Mesenteric fat pad (tissue), 1 donor: ENCODE measurements around the gene MAPRE3. TPM values are rescaled to one million over a fixed set of nuclear protein-coding genes. Genes with fewer than 3 reads are reported as not detected.
A peak's percentile ranks its signal among the peaks of the same experiment; 100 is the strongest.

Experiments
- DNase-seq: peaks from one replicate; pipeline ENCODE4 v3.0.0-alpha.2; 2020; ENCODE audit warnings: low spot score
- total RNA-seq: library from RNA; stranded (reverse); fragmentation: NEBNext Ultra II Directional; extraction: Animal tissue kit (Norgen Biotek cat#: 25700); gene quantifications from one replicate; pipeline ENCODE4 v1.2.1, GENCODE V29; 2021
- donor health status: DM: yes; HTN: yes; CAD: no.

MAPRE3 gene
- total RNA-seq, 1 donor from 2014 or later, result 65.2 TPM

DNA sequence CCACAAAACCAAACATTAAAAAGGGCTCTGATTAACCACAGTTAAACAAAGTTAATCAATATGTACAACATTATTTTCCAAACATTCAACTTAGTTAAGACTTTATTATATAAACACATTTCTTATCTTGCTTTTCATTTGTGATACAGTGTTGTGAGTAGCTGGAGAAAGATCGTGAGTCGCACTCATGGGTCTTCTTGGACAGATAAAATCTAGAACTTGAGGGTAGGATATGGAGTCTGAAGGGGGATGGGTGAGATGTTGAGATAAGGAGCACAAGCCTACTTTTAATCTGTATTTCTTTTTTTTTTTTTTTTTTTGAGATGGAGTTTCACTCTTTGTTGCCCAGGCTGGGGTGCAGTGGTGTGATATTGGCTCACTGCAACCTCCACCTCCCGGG, 39.7 kb downstream of the MAPRE3 start:
- DNase-seq, result no peak

DNA sequence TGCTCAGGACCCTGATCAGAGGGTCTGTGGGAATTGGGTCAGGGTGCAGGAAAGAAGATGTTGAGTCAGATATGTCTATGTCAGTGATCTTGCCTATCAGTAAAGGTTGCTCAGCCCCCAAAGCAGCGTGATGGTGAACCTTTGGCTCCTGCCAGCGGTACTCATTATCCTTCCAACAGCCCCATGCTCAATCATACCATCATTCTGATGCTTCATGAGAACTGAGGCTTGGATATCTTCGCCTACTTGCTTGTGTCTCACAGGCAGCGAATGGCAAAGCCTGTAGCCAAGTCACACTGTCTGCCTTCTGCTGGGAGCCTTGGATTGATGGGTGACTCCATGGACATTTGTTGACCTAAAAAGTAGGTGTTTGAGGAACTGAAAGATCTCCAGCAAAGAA, 43.3 kb downstream of the MAPRE3 start:
- no peak for DNase-seq

DNA sequence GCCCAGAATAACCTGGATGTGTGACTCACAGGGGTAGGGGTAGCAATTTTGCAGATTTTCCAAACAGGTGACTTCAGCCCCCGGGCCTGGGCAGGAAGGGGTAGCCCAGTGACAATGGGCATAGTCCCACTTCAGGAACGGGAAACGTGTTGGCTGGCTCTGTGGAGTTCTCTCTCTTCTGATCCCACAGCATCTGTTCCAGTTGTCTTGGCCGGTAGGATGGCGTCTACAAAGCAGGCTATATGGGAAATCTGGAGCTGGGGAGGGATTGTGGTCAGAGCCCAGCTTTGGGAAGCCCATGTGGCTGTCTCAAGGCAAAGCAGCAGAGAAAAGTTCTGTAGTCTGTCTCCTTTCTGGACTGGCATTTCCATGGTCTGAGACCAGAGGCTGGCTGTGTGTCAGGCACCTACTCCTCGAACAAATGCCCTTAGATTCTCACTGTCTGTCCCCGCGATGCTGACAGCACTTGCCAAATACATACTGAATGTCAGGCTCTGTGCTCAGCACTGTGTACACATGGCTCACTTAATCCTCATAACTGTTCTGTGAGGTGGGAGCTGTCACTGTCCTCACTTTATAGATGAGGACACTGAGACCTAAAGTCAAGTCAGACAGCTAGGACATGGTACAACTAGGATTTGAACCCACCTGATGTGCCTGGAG, 44.5 kb downstream of the MAPRE3 start:
- DNase-seq, result no peak

DNA sequence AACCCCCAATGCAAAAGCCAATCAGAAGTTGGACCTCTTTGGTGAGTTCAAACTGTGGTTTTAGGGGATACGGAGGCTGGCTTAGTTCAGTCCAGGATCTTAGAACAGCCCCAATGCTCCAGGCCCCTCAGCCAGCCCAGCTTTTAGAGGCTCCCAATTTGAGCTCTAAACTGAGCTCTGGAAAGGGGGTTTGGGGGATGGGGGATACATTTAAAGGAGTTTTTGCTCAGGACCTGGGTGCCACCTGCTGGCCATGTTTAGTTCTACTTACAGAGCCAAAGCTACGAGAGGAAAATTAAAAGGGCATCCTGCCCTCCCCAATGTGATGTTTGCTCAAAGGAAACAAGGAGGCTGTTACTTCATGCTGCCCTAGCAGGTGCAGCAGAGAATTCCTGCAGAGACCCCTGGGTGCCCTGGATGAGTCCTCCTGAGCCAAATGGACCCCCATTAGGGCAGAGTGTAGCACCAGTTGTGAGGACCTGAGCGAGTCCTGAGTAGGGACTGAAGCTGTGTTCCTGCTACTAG, 46.4 kb downstream of the MAPRE3 start:
- no peak for DNase-seq

DNA sequence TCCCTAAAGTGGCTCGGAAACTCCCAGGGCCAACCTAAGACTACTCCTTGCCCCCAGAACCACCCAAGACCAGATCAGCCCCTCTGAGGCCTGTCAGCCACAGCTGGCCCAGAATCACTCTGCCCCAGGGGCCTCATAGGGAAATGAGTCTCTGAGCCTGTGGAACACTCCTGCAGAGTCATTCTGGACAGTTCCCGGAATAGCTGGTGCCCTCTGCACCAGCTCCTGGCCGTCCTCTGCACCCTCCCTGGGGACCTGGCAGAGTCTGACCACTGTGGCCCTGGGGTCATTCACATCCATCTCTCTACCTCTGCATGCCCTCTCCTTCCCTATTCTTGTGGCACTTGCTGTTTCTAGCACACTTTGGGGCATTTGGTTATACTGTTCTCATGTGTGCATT, 47.7 kb downstream of the MAPRE3 start:
- DNase-seq, result no peak

DNA sequence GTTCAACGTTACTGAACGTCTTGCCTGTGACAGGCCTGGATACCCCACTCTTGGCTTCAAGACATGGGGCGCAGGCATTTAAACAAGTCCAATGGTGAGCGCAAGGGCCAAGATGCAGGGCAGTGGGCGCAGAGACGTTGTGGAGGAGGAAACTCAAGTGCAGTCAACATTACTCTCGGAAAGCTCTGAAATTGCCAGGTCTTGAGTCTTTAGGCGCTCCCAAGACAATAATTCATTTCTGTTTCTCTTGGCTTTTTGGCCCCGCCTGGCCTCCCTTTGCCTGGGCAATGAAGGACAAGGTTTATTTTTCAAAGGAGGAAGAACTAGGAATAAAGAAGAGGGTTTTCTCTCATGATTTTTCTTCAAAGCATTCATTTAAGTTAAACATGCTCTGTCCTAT, 49.0 kb downstream of the MAPRE3 start:
- no peak for DNase-seq

DNA sequence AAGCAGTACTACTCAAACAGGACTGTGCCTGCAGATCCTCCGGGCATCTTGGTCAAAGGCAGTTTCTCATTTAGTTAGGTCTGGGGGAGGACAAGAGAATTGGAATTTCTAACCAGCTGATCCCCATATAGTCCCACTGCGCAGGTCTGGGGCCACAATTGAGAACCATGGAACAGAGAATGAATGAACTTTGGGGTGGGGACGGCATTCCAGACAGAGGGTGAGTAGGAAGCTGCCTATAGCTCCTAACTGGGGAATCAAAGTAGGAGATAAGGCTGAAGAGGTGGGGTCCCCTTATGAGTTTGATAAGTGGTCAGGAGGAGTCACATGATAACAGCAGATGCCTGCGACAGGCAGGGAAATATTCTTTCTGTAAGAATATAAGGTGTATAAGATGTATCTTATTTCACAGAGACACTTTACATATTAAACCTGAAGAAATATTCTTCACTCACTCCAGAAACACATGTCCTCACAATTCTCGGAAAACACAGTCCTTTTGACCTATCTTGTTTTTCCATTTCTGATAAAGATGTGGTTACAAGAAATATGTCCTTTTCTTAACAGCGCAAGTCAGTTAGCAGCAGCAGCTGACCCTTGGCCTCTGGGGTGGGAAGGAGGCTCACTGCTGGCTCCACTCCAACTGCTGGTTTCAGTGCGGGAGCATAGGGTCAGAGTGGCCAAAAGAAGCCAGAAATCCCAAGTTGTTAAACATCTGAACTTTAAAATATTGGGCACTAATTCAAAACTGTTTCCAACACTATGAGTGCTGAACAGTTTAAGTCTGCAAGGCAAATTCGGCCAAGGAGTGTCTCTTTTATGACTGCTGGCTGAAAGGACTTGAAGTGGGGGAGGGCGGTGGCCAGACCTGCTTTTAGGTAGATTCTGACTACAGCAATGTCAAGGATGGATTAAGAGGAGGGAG, 49.8 kb downstream of the MAPRE3 start:
- no peak for DNase-seq

DNA sequence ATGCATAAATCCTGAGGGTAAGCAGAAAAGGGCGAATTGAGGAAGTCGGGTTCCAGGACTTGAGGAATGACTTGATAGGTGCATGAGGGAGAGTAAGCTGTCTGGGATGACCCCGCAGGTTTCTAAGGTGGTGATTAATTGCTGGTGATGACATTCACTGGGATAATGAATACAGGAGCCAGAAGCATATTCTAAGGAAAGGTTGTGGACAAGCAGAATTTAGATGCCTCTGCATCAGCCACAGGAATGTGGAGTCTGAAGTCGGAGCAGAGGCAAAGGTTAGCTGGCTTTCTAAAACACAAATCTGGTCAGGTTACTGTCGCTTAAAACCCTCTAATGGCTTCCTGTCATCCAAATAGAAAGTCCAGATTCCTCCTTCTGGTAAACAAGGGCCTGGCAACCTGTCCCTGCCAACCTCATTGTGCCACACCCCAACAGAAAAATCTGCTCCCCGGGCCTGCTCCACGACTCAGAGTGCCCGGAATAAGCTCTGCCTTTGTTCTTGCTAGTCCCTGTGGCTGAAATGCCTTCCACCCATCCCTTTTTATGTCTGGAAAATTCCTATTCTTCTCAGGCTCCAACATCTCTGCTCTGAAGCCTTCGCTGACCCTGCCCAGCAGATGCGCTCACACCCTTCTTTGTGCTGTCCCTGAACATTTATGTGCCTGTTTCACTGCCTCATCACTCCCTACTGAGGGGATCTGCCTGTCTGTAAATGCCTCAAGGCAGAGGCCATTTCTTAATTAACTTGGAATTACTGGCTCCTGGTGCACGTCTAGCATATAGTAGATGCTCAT, 51.0 kb downstream of the MAPRE3 start:
- no peak for DNase-seq

DNA sequence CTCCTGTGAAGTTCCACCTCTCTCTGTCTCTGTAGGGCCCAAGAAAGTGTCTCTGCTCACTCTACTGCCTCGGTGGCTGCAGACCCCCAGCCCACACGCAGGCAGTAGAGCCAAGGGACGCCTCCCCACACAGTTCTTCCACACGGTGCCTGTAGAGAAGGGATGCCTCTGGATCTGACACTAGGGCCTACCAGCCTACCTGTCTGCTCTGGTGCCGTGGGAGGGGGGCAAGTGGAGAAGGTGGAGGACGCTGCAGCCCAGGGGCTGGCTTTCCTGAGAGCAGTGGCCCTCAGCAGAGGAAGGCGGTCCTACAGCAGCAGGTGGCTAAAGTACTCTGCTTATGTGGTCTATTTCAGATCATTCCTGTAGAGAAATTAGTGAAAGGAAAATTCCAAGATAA, 53.3 kb downstream of the MAPRE3 start:
- DNase-seq, result peak; percentile 55

DNA sequence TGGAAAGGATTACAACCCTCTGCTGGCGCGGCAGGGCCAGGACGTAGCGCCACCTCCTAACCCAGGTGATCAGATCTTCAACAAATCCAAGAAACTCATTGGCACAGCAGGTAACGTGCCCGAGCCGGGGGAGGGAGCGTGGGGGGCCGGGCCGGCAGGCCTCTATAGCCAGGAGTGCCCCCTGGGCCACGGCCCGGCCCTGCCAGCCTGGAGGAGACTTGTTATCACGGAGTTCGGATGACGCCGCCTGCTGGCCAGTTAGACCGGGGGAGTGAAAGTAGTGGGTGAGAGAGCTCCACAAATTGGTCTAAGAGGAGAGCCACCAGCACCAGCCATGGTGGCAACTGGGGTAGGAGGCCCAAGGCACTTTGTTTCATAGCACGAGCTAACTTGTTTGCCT, 53.8 kb downstream of the MAPRE3 start:
- DNase-seq, result peak; percentile 87

DNA sequence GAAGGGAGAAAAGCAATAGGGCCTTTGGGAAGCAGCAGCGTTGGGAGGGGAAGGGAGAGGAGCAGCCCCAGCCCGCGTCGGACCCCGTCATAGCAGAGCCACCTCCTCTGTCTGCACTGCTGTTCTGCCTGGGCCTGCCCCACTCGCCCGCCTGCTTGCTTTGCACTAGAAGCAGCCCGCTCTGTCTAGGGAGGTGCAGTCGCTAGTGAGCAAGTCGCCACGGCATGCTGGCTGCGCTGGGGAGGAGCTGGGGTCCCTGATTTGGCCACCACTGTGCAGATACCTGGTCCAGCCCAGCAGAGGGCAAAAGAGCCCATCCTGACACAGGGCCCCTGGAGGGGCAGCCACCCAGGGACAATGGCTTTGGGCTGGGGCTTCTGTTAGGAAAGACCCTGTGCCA, 54.4 kb downstream of the MAPRE3 start:
- DNase-seq, result peak; percentile 82

DNA sequence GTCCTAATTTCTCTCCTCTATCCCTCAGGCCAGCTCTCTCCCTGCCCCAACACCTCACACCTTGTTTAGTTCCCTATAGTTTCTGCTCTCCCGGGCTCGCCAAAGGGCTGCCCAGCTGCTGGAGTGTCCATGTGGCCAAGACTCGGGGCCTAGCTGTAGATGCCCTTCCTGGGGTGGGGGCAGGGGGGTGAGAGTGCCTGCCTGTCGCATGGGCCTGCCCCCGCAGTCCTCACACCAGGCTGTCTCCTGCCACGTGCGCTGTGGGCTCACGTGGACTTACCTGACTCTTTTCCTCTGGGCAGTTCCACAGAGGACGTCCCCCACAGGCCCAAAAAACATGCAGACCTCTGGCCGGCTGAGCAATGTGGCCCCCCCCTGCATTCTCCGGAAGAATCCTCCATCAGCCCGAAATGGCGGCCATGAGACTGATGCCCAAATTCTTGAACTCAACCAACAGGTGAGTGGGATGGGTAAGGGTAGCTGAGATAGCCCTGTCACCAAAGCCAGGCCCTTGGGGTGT, 54.9 kb downstream of the MAPRE3 start:
- peak; percentile 81 for DNase-seq

DNA sequence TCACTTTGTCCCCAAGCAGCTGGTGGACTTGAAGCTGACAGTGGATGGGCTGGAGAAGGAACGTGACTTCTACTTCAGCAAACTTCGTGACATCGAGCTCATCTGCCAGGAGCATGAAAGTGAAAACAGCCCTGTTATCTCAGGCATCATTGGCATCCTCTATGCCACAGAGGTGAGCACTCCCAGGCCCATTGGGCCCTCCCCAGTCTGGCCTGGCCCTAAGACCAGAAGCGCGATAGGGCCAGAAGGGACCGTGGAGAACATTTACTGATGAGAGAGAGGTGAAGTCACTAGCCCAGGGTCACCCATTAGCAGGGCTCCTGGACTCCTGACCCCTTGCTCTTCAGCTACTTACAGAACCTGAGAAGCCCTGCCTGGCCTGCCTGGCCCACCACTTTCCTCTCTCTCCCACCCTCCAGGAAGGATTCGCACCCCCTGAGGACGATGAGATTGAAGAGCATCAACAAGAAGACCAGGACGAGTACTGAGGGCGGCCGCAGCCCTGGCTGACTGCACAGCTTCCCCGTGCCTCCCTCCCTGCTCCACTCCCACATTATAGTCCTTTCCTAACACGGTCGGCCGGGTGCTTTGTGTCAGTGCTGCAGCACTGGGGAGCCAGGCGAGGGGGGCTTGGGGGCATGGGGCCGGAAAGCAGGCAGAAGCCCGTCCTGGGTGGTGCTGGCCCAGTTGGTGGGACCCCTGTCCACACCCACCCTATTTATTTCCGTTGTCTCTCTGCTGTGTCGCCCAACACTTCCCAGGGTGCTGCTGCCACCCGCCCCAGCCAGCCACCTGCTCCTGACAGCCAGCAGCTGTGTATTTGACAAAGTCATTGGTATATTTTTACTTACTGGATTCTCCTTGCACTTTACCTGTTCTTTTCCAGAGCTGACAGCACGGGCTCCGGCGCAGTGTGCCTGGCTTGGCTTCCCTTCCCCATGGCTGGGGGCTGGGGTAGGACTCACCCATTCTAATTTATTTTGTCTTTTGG, 55.7 kb downstream of the MAPRE3 start:
- DNase-seq, result peak; percentile 87

DNA sequence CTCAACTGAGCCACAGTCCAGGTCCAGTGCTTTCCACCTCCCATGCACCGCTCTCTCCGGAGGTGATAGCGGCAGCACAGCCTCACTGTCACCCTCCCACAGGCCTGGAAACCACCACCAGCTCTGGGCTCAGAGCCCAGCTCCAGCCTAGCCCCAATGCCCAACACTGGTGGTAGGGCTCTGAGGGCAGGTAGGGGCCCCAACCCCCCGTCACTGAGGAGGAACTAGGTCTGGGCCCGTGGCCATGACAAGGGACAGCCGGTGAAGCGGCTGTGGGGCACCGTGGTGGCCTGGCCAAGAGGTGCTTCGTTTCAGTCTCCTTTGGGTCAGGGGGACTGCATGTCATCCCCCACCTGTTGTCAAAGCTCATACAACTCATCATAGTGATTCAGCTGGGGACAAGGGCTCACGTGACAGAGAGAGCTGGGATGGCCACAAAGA, 56.8 kb downstream of the MAPRE3 start:
- peak; percentile 68 for DNase-seq

DNA sequence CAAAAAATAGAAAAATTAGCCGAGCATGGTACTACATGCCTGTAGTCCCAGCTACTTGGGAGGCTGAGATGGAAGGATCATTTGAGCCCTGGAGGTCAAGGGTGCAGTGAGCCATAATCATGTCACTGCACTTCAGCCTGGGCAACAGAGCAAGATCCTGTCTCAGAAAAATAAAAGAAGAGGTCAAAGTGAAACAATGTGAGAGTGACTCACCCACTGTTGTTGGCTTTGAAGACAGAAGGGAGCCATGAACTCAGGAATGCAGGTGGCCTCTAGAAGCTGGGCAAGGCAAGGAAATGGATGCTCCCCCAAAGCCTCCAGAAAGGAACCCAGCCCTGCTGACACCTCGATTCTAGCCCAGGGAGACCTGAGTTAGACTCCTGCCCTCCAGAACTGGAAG, 58.6 kb downstream of the MAPRE3 start:
- DNase-seq, result no peak

DNA sequence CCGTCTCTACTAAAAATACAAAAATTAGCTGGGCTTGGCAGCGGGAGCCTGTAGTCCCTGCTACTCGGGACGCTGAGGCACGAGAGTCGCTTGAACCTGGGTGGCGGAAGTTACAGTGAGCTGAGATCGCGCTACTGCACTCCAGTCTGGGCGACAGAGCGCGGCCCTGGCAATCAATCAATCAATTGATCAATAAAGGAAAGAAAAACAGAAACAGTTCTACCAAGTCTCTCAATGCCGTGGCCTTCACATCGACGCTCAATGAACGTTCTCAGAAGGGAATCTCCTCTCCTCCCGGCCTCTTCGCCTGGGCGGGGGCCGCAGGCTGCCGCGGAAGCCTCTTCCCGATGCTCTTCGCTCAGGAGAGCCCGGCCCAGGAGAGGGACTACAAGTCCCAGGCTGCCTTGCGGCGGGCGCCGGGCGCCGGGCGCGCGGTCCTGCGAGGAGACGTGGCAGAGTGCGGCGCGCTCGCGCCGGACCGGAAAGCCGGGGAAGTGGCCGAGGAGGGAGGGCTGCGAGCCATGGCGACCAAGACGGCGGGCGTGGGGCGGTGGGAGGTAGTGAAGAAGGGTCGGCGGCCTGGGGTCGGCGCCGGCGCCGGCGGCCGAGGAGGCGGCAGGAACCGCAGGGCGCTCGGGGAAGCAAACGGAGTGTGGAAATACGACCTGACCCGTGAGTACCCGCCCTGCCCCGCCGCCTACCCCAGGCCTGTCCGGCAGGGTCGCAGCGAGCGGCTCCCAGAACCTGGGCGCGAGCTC, 62.2 kb downstream of the MAPRE3 start, which contains the start of gene TMEM214:
TMEM214 (plus strand) TSS at position 471 of the 758 bp plus-strand sequence; CDS start at position 522, 51 bp downstream.
- DNase-seq, result peak; percentile 97

DNA sequence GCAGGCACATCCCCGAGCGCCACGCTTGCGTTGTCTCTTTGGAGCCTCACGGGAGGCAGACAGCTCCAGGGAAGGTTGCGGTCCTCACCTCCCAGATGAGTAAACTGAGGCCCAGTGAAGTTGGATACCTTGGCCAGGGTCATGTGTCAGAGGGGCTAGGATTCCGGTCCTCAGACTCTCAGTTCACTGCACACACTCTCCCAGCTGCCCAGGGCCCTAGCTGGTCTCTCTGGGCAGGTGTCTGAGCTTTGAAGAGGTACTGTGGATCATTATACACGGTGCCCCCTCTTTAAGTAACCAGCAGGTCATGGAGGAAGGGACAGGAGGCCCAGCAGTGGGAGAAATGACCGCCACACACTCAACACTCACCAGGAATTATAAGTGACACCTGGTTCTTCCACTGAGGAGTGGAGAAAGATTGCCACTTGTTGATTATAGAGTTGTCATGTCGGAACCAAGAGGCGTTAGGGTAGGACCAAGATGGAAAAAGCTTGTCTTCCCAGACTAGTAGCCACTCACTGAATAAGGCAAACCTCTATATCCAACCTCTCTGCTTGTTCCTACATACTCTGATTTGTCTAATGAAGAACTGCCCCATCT, 62.9 kb downstream of the MAPRE3 start:
- DNase-seq, result no peak

DNA sequence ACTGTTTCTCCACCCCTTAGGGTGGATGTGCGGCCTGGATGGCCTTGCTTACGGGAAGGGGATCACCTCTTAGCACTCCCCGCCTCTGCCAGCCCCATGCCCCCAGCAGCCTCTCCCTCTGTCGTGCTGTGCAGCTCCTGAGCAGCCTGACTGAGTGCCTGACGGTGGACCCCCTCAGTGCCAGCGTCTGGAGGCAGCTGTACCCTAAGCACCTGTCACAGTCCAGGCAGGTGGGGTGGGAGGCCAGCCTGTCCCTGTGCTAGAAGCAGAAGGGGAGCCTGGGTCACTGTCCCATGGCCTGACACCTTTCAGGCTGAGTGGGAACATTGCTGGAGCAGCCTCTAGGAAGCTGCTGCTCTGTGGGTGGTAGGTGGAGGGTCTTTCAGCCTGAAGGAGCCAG, 67.6 kb downstream of the MAPRE3 start:
- DNase-seq, result no peak
